SH-SY5Y (cell line): ENCODE results near the gene TRABD2B.

Experiments
- GATA2 ChIP-seq: IDR thresholded peaks from 2 replicates; pipeline ENCODE4 v1.6.1; 2011; ENCODE audit warnings: mild to moderate bottlenecking, low read depth, low read length
- GATA3 ChIP-seq: IDR thresholded peaks from 2 replicates; pipeline ENCODE4 v1.6.1; 2011; ENCODE audit warnings: low read depth, mild to moderate bottlenecking, low read length, moderate library complexity

The TRABD2B gene

DNA sequence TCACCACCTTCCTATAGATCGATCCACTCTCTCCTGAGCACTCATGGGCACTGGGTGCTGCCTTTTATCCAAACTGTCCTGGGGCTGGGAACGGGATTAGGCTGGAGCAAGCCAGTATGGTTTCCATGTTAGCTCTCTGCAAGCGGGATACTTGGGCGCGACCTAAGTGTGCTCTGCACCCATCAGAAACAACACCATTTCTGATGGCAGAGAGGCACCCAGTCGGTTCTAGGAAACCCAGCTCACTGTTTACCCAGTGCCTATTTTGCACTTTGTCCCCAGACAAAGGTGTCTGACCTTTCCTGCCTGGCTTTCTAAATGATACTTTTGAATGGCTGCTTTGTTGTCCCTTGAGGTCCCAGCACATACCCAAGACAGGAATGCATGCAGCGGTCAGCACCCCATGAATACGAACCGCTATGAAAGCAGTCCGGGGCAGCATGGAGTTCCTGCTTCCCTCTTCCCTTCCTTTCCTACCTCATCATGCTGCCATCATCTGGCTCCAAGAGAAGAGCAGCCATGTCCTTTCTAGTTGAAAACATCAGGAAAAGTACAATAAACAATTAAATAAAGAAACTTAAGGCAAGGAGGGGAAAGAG, 83.9 kb downstream of the TRABD2B start:
- TF ChIP-seq GATA3 (no peak), GATA2 (no peak)

DNA sequence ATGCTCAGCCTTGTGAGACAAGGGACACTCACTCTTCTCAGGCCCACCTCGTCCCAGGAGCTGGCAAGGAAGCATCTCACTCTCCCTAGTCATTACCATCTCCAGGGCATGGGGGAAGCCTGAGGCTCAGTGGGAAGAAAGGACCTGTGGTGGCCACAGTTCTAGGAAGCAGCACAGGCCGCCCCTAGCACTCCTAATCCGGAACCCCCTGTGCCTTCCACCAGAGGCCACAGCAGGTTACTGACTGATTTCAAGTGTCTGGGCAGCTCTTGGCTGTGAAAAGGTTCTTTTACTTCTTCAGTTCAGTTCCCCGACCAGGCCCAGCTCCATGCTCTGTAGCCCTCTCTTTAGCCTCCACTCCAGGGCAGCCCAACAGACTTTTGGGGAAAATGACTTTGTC, 84.4 kb downstream of the TRABD2B start:
- TF ChIP-seq GATA2 (no peak), GATA3 (no peak)

DNA sequence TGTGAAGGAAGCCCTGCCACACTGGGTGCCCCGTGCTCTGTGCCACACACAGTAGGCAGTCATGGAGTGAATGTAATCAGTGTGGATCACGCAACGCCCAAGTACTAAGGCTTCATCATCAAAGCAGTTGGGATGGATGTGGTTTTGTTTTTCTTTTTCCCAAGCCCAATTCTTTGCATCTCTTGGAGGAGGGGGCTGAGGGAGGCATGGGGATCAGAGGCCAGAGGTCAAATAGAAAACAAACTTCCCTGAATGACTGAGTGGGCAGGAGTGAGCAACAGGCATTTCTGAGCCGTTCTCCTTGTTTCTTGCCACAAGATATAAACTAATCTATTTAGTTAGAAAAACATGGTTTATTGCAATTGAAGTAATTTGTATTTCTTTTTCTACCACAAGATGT, 85.3 kb downstream of the TRABD2B start:
- TF ChIP-seq GATA3 (no peak), GATA2 (no peak)

DNA sequence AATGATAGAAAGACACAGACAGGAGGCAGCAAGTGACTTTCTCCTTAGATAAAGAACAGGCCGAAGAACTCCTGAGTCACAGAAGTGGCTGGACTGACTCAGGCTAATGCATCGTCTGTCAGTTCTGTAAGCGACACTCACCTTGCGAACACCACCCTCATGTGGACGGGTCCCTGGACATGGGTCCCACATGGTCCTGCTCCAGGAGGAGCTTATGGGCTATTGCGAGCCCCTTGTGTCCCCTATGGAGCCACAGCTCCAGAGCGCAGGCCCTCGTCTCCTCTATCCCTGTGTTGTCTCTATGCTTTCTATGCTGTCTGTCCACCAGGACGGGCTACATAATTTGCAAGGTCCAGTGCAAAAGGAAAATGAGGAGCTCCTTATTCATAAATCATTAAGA, 85.8 kb downstream of the TRABD2B start:
- TF ChIP-seq GATA3 (no peak), GATA2 (no peak)

DNA sequence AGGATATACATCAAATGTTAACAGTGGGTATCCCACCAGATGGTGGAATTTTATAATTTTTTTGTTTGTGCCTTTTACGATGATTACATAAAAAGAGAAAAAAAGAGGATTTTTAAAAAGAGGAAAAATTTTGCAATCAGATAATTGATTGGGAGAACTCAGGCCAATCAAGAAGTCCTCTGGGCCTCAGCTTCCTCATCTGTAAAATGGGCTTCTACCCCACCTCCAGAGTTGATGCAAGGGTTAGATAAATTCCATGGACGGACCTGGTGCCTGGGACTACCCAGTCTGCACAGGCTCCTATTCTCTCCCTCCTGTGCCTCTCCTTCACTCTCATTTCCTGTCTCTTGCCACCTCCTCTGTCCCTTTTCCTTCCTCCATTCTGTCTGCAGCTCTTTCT, 88.9 kb downstream of the TRABD2B start:
- TF ChIP-seq GATA2 = no peak
- TF ChIP-seq GATA3 = no peak

DNA sequence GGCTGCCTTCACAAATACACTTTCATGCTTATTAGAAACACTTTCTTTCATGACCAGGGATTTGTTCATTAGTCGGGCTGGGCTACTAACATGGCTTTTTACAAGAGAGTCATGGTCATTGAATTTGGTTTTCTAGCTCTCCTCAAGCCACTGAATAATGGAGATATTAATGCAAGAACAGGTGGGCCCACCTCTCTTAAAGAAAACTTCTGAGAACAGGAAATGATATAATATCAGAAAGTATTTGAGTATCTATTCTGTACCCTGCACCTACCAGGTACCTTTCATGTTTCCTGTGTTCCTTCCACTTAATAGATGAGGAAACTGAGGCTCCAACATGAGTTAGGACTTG, 90.0 kb downstream of the TRABD2B start:
- no peak for TF ChIP-seq GATA3
- TF ChIP-seq GATA2 = no peak

DNA sequence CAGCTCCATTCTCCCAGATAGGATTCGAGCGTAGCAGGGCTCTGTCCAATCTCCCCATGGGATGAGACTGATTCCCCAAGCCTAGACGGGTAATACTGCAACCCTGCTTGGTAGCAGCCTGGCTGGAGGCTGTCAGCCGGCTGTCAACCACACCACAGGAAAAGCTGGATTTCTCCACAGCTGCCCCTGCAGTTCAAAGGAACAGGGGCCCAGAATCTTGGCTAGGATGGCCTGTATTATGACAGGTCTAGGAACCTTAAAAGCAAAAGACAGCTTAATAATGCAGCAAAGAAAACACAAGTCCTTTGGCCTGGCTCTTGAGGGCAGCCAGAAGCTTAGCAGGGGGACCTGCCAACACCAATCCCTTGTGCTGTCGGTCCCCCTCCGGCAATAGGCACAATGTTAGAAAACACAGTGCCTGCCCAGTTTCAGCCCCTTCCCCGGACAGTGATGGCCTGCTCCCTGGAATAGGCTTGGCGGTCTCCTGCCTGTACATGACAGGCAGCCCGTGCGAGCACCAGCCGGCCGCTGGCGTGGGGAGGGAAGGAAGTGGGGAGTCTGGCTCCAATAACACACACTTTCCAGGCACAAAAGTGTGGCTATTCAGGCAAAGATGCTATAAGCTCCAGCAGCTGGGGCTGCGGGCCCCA, 90.5 kb downstream of the TRABD2B start:
- TF ChIP-seq GATA2 (no peak), GATA3 (no peak)

DNA sequence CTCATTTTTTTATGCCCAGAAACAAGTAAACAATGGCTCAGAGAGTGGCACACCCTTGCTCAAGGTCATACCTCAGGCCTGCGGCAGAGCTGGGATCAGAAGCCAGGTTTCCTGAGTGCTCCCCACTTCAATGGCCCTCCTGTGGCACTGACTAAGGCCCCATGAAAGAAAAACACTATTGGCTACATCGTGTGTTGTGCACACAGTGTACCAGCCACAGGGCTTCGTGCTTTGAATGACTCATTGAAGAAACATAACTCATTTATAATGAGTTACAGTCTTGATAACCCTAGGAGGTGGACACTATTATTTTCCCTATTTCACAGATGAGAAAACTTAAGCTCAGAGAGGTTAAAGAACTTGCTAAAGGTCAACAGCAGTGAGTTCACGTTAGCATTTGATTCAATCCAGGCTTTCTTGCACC, 91.2 kb downstream of the TRABD2B start:
- TF ChIP-seq GATA2 = no peak
- no peak for TF ChIP-seq GATA3

DNA sequence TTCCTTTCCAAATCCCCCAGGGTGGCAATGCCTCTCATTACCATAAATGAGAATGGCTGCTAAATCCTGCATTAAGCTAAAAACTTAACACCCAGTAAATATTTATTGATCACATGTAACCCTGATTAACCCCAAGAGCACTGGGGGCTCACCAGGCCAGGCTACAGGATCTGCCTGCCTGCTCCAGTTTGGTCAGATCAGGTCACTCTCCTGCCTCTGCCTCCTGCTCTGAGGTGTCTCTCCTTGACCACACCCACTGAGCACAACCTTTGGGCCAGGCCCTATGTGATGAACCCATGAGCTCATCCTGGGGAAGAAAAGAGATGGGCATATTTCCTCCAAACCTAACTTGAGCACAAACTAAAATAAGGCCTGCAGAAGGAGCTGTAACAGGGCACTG, 93.5 kb downstream of the TRABD2B start:
- TF ChIP-seq GATA2 = no peak
- no peak for TF ChIP-seq GATA3

DNA sequence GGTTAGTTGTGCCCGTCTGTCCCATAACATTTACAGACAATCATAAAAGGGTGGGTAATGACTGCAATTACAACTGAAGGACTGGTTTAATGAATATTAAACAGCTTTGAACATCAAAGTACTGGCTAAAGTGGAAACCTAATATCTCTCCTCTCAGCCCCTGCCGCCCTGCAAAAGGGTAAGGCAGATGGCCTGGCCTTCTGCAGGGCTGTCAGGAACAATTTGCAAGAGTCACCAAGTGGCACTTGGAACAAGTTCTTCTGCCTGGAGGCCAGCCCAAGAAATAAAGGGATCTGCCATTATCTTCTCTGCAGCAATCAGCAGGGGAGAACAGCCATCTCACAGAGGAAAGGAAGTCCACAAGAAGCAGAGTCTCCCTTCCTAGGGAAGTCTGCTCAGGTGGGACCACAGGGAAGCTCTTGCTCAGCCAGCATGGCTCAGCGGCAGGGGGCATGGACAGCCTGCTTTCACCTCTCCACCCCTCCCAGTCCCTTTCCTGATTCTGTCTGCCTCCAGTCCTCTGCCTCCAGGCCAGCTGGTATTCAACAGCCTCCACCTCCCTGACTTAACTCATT, 96.1 kb downstream of the TRABD2B start:
- TF ChIP-seq GATA2 = no peak
- TF ChIP-seq GATA3 = no peak

DNA sequence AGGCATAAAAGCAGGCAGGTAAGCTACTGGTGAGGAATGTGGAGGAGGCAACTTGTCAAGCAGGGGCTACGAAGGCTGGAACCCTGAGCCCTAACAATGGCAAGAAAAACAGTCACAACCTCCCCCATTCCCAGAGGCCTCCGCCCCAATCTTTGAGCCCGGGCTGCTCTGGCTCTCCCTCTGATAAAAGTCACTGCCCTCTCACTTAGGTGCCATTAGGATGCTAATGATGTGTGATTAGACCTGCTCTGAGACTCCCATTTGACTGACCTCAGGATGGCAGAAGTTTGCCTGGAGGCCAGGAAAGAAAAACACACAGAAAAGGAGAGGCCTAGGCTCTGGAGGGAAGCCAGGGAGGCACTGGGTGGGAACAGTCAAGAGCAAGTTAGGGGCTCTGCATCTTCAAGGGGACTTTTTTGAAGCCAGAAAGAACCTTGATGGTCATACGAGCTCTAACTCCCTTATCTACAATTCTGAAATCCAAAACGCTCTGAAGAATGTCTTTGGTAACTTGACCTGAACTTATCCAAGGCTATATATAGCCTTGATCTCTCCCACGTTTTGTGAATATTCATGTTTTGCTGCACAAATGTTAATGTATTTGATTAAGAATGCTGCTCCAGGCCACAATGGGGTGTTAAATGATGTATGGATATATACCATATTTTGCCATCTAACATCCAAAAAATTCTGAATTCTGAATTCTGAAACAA, 98.9 kb downstream of the TRABD2B start:
- TF ChIP-seq GATA3 (no peak), GATA2 (no peak)

DNA sequence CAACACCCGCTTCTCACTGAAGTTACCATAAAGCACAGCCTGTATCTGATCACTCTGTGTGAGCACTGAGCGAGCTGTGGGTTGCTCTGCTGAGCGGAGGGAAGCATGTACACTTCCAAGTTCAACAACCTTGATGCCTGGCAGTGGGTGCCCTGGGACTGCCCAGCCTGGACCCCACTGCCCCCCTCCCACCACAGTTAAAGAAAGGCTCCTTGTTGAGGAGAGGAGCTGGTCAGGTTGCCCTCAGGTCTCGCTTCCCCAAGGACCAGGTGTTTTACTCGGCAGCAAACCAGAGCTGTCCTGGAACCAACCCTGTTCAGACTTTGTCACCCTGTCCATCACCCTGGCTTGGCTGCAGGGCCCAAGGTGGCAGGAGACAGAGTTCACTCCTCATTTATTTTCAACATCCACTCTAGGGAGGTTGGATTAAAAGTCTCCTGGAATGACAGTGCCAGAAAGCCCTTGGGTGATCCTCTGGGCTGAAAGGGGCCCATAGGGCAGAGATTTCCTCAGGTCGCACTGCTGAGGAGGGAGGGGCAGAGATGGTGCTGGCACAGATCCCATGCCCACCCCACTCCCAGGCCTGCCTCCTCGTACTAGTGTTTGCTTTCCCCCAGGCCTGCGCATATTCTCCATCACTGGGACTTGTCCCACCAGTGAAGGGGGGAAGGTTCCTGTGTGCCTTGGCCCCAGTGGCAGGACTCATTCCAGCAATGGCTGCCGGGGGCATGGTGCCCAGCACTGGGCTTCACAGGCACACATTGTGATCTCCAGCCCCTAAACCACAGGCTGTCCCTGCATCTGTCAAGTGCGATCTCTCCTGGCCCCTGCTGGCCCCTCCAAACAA, 101.7 kb downstream of the TRABD2B start:
- TF ChIP-seq GATA2 = no peak

DNA sequence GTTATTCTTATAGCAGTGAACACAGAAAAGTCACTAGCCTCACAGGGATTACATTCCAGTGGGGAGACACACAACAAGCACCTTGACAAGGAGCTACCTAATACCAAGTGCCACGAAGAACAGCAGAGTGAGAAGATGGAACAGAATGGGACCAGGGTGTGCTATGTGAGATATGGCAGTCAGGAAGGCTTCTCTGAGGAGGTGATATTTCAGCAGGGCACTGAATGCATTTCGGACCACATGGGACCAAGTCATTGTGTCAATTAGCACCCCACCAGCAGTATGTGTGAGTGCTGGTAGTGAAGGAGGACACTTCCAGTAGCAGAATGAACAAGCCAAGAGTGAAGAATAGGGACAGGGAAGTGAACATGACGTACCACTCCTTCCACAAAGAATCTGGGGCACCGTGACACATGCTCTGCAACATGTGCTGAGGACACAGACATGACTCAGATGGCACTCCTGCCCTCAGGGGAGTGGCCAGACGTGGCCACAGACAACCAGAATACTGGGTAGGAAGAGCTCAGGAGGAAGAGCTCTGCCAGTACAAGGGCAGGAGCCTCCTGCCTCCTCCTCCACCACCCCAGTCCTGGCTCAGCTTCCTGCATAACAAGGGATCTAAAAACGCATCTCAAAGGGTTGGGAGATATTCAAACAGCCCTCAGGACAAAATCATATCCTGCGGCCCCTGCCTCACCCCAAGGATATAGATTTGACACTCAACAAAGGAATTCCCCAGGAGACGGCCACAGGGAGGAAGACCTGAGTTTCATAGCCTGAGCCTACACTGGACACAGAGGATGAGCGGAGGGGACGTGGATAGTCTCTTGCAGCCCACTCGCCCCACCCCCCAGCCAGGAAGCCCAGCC, 102.5 kb downstream of the TRABD2B start:
- no peak for TF ChIP-seq GATA3
- no peak for TF ChIP-seq GATA2
